Measurements from ENCODE around the gene TUBA8.

- TF ChIP-seq CTCF (IDR thresholded peaks at IDR 0.05): no peak
- TF ChIP-seq POLR2AphosphoS5 (IDR thresholded peaks at IDR 0.05): no peak
These were observed 9.8 kb upstream of the TUBA8 start for GRCh38 chr22:18100781-18101180.

Measured in gastroesophageal sphincter (tissue), 3 donors.